HG03095 (cell line): ENCODE measurements around the gene PTPRCAP.

ENCODE experiments used
- ATAC-seq: cut with Tn5 transposase; IDR thresholded peaks from one replicate; pipeline ENCODE4 v1.9.1; 2021; ENCODE audit warnings: moderate library complexity; ENCODE audit not compliant: unreplicated experiment

The PTPRCAP gene

GRCh38 chr11:67398661-67399563, 38.6 kb downstream of the PTPRCAP start:
- ATAC-seq = no peak

GRCh38 chr11:67397986-67398660, 39.4 kb downstream of the PTPRCAP start:
- ATAC-seq = no peak

GRCh38 chr11:67397536-67397935, 39.9 kb downstream of the PTPRCAP start:
- no peak for ATAC-seq

- no peak for ATAC-seq
These were observed 40.7 kb downstream of the PTPRCAP start for GRCh38 chr11:67396587-67397389.

GRCh38 chr11:67396259-67396581, 41.3 kb downstream of the PTPRCAP start:
- no peak for ATAC-seq

- ATAC-seq = no peak
These were observed 41.8 kb downstream of the PTPRCAP start for GRCh38 chr11:67395555-67396258.

- ATAC-seq = no peak
These were observed 43.5 kb downstream of the PTPRCAP start for GRCh38 chr11:67393990-67394389.

- no peak for ATAC-seq
These were observed 44.0 kb downstream of the PTPRCAP start for GRCh38 chr11:67393437-67393836.

GRCh38 chr11:67392183-67392715, 45.2 kb downstream of the PTPRCAP start:
- ATAC-seq = no peak

GRCh38 chr11:67391304-67392182, 45.9 kb downstream of the PTPRCAP start, which contains the start of gene RAD9A:
TSS of gene RAD9A (plus strand) at chr11:67391986. CDS start at chr11:67392045, 59 bp downstream.
- peak; percentile 48 for ATAC-seq

- no peak for ATAC-seq
These were observed 46.6 kb downstream of the PTPRCAP start for GRCh38 chr11:67390947-67391303.

- no peak for ATAC-seq
These were observed 48.0 kb downstream of the PTPRCAP start for GRCh38 chr11:67389477-67389876.

- no peak for ATAC-seq
These were observed 50.0 kb downstream of the PTPRCAP start for GRCh38 chr11:67387518-67387917.

GRCh38 chr11:67387069-67387468, 50.4 kb downstream of the PTPRCAP start:
- no peak for ATAC-seq
